Skeletal muscle tissue (tissue), 4 donors: ENCODE measurements around the gene FADS1. TPM values are rescaled to one million over a fixed set of nuclear protein-coding genes. Genes with fewer than 3 reads are reported as not detected.

Experiments used
- H3K27ac ChIP-seq: one replicate; pipeline ENCODE4 v1.7.0; 2013; ENCODE audit warnings: mild to moderate bottlenecking, low read depth, low read length, inconsistent platforms
- H3K27me3 ChIP-seq, 3 donors: one replicate each; pipeline ENCODE4 v1.7.0; 2013; ENCODE audit warnings: low read length in 3 of 3; ENCODE audit not compliant: control insufficient read depth in 3 of 3, insufficient read depth in 3 of 3
- H3K36me3 ChIP-seq, 3 donors: one replicate each; pipeline ENCODE4 v1.7.0; 2013; ENCODE audit warnings: low read length in 3 of 3; ENCODE audit not compliant: control insufficient read depth in 3 of 3, insufficient read depth in 3 of 3
- H3K4me1 ChIP-seq, 3 donors: one replicate each; pipeline ENCODE4 v1.7.0; 2013; ENCODE audit warnings: low read length in 3 of 3, mild to moderate bottlenecking in 3 of 3; ENCODE audit not compliant: control insufficient read depth in 3 of 3, insufficient read depth in 3 of 3
- H3K4me3 ChIP-seq, 3 donors: one replicate each; pipeline ENCODE4 v1.7.0; 2013; ENCODE audit warnings: low read length in 3 of 3
- H3K9ac ChIP-seq, 3 donors: one replicate each; pipeline ENCODE4 v1.7.0; 2013; ENCODE audit warnings: low read length in 3 of 3, mild to moderate bottlenecking in 3 of 3, moderate library complexity in 2 of 3, low read depth in 1 of 3
- H3K9me3 ChIP-seq, 3 donors: one replicate each; pipeline ENCODE4 v1.7.0; 2013; ENCODE audit warnings: low read length in 3 of 3; ENCODE audit not compliant: control insufficient read depth in 3 of 3
- total RNA-seq: library from RNA; depleted of rRNA; stranded (reverse); fragments of >200 nt; gene quantifications from one replicate; pipeline ENCODE4 v1.2.3, GENCODE V29; 2014
- donor health status: Osteomylitis.

Gene FADS1
- total RNA-seq, 1 donor from 2014 or later: 16.2 TPM

- Histone ChIP-seq H3K27me3 (peaks cover 10 to 39% (median 32%) of the 10 kb centered on the region in 3 donors), H3K4me3 (no peak overlapping the region), H3K4me1 (no peaks in the 10 kb centered on the region), H3K27ac (no peak overlapping the region), H3K36me3 (no peaks in the 10 kb centered on the region), H3K9ac (no peak overlapping the region), H3K9me3 (no peaks in the 10 kb centered on the region)
These were observed 52.7 kb downstream of the FADS1 start for GRCh38 chr11:61763930-61764605.

- Histone ChIP-seq H3K9ac (no peak overlapping the region), H3K36me3 (no peaks in the 10 kb centered on the region), H3K27ac (no peak overlapping the region), H3K27me3 (peaks cover 10 to 45% (median 36%) of the 10 kb centered on the region in 3 donors), H3K9me3 (no peaks in the 10 kb centered on the region), H3K4me1 (no peaks in the 10 kb centered on the region), H3K4me3 (no peak overlapping the region)
These were observed 54.0 kb downstream of the FADS1 start for GRCh38 chr11:61762798-61763197.

GRCh38 chr11:61762223-61762615 is 54.6 kb downstream of the FADS1 start:
- Histone ChIP-seq H3K36me3 (no peaks in the 10 kb centered on the region), H3K9me3 (no peaks in the 10 kb centered on the region), H3K9ac (no peak overlapping the region), H3K4me1 (no peaks in the 10 kb centered on the region), H3K27ac (no peak overlapping the region), H3K27me3 (peaks cover 10 to 45% (median 36%) of the 10 kb centered on the region in 3 donors), H3K4me3 (no peak overlapping the region)

- H3K36me3 ChIP-seq: no peaks in the 10 kb centered on the region
- no peaks in the 10 kb centered on the region for H3K4me1 ChIP-seq
- H3K27me3 ChIP-seq: peaks cover 10 to 45% (median 36%) of the 10 kb centered on the region in 3 donors
- H3K27ac ChIP-seq: no peak overlapping the region
- H3K9me3 ChIP-seq: no peaks in the 10 kb centered on the region
- H3K4me3 ChIP-seq: no peak overlapping the region
- H3K9ac ChIP-seq: no peak overlapping the region
These were observed 55.2 kb downstream of the FADS1 start for GRCh38 chr11:61761440-61762222.

GRCh38 chr11:61760946-61761345 is 55.9 kb downstream of the FADS1 start:
- Histone ChIP-seq H3K36me3 (no peaks in the 10 kb centered on the region), H3K9ac (no peak overlapping the region), H3K4me1 (no peaks in the 10 kb centered on the region), H3K4me3 (no peak overlapping the region), H3K27me3 (peaks cover 10 to 45% (median 36%) of the 10 kb centered on the region in 3 donors), H3K9me3 (no peaks in the 10 kb centered on the region), H3K27ac (no peak overlapping the region)

- Histone ChIP-seq H3K9me3 (no peaks in the 10 kb centered on the region), H3K4me3 (no peak overlapping the region), H3K27me3 (peaks cover 17 to 31% (median 28%) of the 10 kb centered on the region in 3 donors), H3K9ac (no peak overlapping the region), H3K36me3 (no peaks in the 10 kb centered on the region), H3K27ac (no peak overlapping the region), H3K4me1 (peaks cover 0 to 3% (median 0%) of the 10 kb centered on the region in 3 donors)
These were observed 59.5 kb downstream of the FADS1 start for GRCh38 chr11:61757213-61757862.

GRCh38 chr11:61756452-61757212 is 60.2 kb downstream of the FADS1 start:
- Histone ChIP-seq H3K4me1 (peaks cover 0 to 5% (median 3%) of the 10 kb centered on the region in 3 donors), H3K9ac (no peak overlapping the region), H3K4me3 (no peak overlapping the region), H3K27ac (no peak overlapping the region), H3K9me3 (no peaks in the 10 kb centered on the region), H3K27me3 (peaks cover 13 to 29% (median 25%) of the 10 kb centered on the region in 3 donors), H3K36me3 (no peaks in the 10 kb centered on the region)

GRCh38 chr11:61756147-61756451 is 60.7 kb downstream of the FADS1 start:
- no peaks in the 10 kb centered on the region for H3K36me3 ChIP-seq
- H3K9me3 ChIP-seq: no peaks in the 10 kb centered on the region
- H3K9ac ChIP-seq: no peak overlapping the region
- H3K27me3 ChIP-seq: peaks cover 11 to 24% (median 20%) of the 10 kb centered on the region in 3 donors
- H3K4me3 ChIP-seq: no peak overlapping the region
- H3K27ac ChIP-seq: no peak overlapping the region
- H3K4me1 ChIP-seq: peaks cover 0 to 5% (median 3%) of the 10 kb centered on the region in 3 donors

- Histone ChIP-seq H3K36me3 (no peaks in the 10 kb centered on the region), H3K4me1 (peaks cover 0 to 5% (median 3%) of the 10 kb centered on the region in 3 donors), H3K27me3 (peaks cover 11 to 23% (median 16%) of the 10 kb centered on the region in 3 donors), H3K4me3 (no peak overlapping the region), H3K9ac (no peak overlapping the region), H3K9me3 (no peaks in the 10 kb centered on the region), H3K27ac (no peak overlapping the region)
These were observed 62.0 kb downstream of the FADS1 start for GRCh38 chr11:61754534-61755482.
